Activated naive CD8-positive, alpha-beta T cell treated with anti-CD3 and anti-CD28 coated beads, Interleukin-2, amount 10 ng/mL, durations not matched to agents 7 days and 5 days (primary cell): ENCODE results near the gene B3GAT1. TPM values are rescaled to one million over a fixed set of nuclear protein-coding genes. Genes with fewer than 3 reads are reported as not detected.

Experiments
- total RNA-seq, 2 experiments: library from RNA; stranded (reverse); gene quantifications; one replicate each; pipeline ENCODE4 v1.2.3, GENCODE V29; 2021

Gene B3GAT1
- total RNA-seq, 2 experiments from 2014 or later, result 0.44 to 0.60 TPM

Other genes with a start within 250 kb of the B3GAT1 start
- gene NCAPD3, start 188.3 kb downstream of the B3GAT1 start, total RNA-seq, result 100 to 1,000 TPM; 114 to 115 TPM
- 10 to 100 TPM; 75.8 to 76.3 TPM for gene VPS26B, start 187.6 kb downstream of the B3GAT1 start, total RNA-seq
- gene THYN1, start 158.9 kb downstream of the B3GAT1 start, total RNA-seq, result 10 to 100 TPM; 65.8 to 66.8 TPM
- 10 to 100 TPM; 29.0 to 29.5 TPM for gene ACAD8, start 158.7 kb downstream of the B3GAT1 start, total RNA-seq
- gene GLB1L3, start 135.9 kb downstream of the B3GAT1 start, total RNA-seq, result 1 to 10 TPM; 5.2 to 6.1 TPM
- 1 to 10 TPM; 1.6 to 1.7 TPM for gene GLB1L2, start 80.3 kb downstream of the B3GAT1 start, total RNA-seq